CD4-positive, alpha-beta T cell treated with Interleukin-15 for 4 hours (primary cell): ENCODE measurements around the gene ARHGEF3.
A peak's percentile ranks its signal among the peaks of the same experiment; 100 is the strongest.

Source experiments
- DNase-seq: peaks from one replicate; pipeline ENCODE4 v3.0.0-alpha.2; 2020; ENCODE audit warnings: low spot score

ARHGEF3 gene

GRCh38 chr3:56795829-56796185 lies 5.9 kb downstream of the ARHGEF3 start:
- no peak for DNase-seq

GRCh38 chr3:56795097-56795828 lies 6.5 kb downstream of the ARHGEF3 start:
- DNase-seq, result no peak

DNA sequence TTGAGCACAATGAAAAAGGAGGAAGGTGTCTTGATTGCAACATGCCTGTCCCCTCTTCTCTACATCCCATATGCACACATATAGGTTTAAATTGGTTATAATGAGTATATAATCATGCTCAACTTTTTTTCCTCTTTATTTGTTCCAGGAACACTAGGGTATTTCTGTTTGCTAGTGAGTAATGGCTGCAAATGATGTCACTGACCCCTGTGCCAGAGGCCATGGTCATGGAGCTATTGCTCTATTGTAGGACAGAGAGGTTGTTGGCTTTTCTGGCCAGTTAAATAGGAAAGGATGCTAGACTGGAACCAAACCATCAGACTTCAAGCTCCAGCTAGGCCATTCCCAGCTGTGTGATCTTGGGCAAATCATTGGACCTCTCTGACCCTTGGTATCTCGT lies 9.6 kb downstream of the ARHGEF3 start:
- no peak for DNase-seq

- DNase-seq, result peak; percentile 66
These were observed 11.5 kb downstream of the ARHGEF3 start for GRCh38 chr3:56790016-56790821.

DNA sequence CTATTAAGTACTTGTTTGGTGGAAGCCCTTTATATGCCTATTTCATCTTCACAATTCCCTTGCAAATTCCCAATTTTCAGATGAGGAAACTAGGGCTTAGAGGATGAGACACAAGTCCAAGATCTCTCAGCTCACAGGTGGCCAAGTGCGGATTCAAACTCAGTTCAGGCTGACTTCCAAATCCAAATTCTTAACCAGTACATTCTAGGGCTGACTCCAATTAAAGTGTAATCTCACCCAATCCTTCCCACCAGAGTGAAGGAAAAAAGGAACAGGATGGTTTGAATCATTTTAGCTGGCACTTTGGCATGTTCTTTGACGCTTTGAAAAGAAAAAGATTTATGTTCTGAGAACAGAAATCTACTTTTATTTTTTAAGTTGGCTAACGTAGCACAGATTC lies 12.7 kb downstream of the ARHGEF3 start:
- no peak for DNase-seq

DNA sequence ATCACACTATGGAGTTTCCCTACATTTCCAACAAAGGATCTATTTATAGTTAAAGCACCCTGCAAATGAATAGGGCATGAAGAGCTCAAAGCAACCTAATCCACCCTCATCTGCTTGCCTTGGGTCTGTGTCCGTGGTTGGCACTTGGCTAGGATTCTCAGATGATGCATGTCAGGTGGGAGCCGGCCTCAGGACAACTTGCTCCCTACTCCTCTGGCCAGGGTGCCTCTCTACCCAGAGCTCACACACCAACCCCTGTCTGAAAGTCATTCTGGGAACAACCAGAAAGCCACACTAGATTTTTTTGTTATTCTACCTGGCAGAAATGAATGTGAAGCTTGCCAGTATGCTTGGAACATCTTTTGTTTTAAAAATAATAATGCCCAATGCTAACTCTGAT lies 13.2 kb downstream of the ARHGEF3 start:
- DNase-seq, result no peak

- DNase-seq, result peak; percentile 37
These were observed 13.9 kb downstream of the ARHGEF3 start for GRCh38 chr3:56787784-56788256.

- no peak for DNase-seq
These were observed 14.4 kb downstream of the ARHGEF3 start for GRCh38 chr3:56787258-56787775.

DNA sequence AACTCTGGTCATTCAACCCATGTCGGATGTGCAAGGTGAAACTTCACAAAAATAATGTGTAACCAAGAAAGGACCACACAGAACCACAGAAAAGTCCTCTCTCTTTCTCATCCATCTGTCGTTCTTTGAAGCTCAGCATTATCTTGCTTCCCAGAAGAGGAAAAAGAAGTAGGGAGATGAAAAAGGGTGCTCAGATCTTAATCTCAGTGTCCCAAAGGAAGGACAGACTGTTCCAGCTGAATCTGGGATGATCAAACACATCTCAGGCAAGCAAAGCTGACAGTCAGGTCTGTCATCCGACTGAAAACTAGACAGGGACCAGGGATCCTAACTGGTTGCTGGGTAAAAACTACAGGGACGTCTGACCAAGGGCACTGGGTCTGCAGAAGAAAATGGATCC lies 16.2 kb downstream of the ARHGEF3 start:
- DNase-seq, result no peak

GRCh38 chr3:56784448-56785001 lies 17.2 kb downstream of the ARHGEF3 start:
- DNase-seq, result no peak

DNA sequence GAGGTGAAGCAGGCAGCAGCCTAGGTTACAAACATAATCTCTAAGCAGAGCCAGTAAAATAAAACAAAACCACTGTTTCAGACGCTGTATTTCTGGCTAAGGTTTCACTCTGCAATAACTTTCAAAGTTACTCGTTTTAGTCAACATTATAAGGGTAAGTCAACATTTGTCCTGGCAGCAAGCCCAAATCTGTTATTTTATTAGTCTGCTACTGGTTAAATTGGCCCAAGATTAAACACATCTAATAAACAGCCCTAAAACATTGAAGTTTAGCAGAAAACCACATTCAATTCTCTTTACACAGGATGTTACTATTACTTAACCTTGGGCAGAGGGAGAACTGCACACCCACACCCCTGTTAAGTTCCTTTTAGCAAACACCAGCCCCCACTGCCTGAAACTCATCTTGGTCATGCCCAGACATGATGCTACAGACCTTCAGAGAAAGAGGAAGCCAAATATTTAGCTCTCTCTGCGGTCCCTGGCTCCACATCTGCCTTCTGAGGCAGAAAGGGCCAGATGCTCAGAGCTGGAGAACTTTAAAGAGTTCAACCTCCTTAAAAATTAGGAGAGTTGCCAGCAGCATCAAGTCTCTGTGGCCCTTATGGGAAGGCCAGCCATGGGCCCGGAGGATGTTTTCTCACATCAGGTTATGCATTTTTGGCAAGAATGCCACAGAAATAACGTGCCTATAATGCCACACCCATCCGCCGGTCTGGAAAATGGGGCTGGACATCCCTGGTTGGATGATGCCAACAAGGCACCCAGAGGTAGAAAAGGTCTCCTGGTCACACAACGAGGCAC lies 17.9 kb downstream of the ARHGEF3 start:
- peak; percentile 89 for DNase-seq

GRCh38 chr3:56782906-56783305 lies 18.8 kb downstream of the ARHGEF3 start:
- no peak for DNase-seq

DNA sequence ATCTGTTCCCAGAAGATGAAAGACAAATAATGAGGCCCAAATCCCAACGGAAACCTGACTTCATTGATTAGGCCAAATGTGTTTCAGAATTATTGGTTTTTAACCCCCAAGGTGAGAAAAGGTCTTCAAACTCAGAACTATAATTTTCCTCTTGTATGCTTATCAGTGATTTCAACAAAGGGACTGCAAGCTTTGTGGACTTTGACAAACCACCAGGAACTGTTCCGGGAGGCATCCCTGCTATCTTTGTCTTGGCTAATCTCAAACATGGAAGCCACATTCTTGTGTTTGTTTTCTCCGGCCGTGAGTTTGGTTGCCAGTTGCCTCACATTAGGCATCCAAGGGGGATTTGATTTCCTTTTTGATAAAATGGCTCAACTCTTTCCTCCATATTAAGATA lies 19.5 kb downstream of the ARHGEF3 start:
- no peak for DNase-seq

GRCh38 chr3:56781762-56782161 lies 20.0 kb downstream of the ARHGEF3 start:
- no peak for DNase-seq

GRCh38 chr3:56780936-56781335 lies 20.8 kb downstream of the ARHGEF3 start:
- DNase-seq, result no peak

DNA sequence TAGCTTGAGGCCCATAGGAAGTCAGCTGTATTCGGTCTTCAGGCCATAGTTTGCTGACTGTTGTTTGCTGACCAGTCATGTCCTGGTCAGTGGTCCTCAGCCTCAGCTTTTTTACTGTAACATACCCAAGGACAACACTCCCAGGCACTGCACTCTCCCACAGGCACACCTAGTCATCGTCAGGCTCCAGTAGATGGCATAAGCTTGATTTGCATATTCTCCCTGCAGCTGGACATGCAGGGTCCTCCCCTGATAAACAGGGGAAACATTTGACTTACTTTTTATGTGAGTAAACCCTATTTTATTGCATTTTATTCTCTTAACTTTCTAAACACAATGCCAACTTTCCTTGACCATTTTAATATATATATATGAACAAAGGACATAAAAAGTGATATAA lies 22.9 kb downstream of the ARHGEF3 start:
- no peak for DNase-seq

DNA sequence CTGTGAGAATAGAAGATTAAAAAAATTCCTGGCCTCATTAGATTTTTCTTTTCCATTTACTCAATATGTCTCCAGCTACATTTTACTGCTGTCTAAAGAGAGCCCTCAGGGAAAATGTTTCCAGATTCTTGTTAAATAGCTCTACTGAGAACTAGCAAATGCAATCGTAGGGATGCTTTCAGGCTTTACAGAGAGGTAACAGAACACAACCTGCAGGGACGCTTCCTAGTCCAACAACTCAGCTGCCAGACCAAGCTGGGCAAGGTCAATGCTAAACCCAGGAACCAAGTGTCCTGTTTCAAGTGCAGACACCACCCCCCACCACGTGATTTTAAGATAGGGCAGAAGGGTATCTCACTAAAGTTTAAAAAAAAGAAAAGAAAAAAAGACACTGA lies 25.2 kb downstream of the ARHGEF3 start:
- no peak for DNase-seq

DNA sequence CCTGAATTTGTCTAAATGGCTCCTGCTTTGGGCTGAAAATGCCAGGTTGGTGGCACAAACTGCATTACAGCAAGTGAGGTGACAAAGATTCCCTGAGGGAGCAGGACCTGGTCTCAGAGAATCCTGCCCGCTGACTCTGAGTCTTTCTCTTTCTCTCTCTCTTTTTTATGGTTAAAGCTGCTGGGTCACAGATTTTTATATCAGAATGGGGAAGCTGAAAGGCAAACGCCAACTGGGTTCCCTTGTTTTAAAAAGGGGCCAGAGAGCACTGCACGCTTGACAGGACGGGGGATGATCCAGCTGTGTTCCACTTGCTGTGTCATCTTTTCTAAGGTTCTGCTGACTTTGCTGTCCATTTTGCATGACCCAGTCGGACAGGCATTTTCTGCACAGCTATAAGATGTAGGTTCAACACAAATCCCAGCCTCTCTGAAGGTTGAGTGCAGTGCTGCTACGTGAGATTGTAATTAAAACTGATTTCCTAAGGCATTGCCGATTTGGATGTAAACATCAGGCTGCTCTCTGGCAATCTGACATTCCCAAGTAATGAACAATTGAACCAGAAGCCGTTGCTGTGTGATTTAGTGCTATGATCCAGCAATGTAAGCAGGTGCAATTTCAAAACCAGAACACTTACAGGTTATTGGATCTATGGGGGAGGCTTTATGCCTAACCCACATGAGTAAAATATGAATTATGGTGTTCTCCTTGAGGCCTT lies 25.8 kb downstream of the ARHGEF3 start:
- no peak for DNase-seq

DNA sequence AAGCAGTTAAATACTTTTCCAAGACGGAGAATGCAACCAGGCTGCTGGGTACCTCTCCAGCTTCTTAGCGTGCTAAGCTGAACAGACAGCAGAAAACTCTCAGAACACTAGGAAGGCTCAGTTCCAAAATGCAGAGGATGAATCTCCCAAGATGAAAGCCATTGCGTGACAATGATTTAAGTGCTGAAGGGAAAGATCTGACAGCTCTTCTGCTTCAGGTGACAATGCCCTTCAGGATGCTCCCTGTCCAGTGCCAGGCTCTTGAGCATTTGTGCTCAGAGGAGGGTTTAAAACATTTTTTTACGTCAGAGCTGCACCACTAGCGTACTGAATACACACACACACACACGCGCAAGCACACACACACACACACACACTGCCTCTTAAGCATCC lies 26.3 kb downstream of the ARHGEF3 start:
- DNase-seq, result no peak

DNA sequence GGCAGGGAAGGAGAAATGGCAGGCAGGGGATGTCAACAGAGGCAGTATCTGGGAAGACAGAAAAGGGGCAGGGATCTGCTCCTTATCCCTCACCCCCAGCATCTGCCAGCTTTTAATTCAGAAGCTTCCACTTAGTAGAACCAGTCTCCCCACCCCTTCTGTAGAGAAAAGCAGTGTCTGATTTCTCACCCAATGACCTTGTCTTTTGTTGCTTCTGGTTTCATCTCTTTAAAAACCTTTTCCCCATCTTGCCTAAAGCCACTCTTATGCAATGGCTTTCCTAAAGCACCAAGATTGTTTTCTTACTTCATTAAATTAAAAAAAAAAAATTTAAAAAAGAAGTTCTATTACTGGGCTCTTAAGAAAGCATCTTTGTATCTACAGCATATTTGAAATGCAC lies 27.8 kb downstream of the ARHGEF3 start:
- no peak for DNase-seq
